Keratinocyte (primary cell): ENCODE data around the gene DNAJC17.

ENCODE experiments used
- CTCF ChIP-seq, 3 experiments: IDR thresholded peaks in 1 of 3; conservative IDR thresholded peaks in 1 of 3; optimal IDR thresholded peaks in 1 of 3; 2 replicates in 2 of 3; 3 replicates in 1 of 3; pipeline versions ENCODE3 to v1.5.1; 2011; ENCODE audit warnings: low read length in 3 of 3, mild to moderate bottlenecking in 3 of 3, moderate library complexity in 2 of 3, control low read depth in 1 of 3, inconsistent platforms in 1 of 3; ENCODE audit not compliant: insufficient read depth in 2 of 3; ENCODE audit errors: extremely low read depth in 1 of 3
- EZH2 ChIP-seq: IDR thresholded peaks from one replicate; pipeline ENCODE4 v1.6.1; 2012; ENCODE audit warnings: inconsistent platforms, mild to moderate bottlenecking, low read length, moderate library complexity

GRCh38 chr15:40831861-40832260 is 24.6 kb upstream of the DNAJC17 start:
- TF ChIP-seq EZH2 (no peak), CTCF (optimal IDR thresholded peaks at IDR 0.05 in 1 of 3, IDR thresholded peaks at IDR 0.05 in 1 of 3, conservative IDR thresholded peaks at IDR 0.05 in 1 of 3; ENCODE audit: extremely low read depth in 1 of 3, insufficient read depth in 2 of 3, low read length in 3 of 3) (no peak)
